Posterior cingulate gyrus (tissue), 11 donors: ENCODE measurements around the gene LBP.
"Not testable (repeated sequence)": the region's sequence is repeated elsewhere in the genome, so short reads cannot be mapped to it uniquely, and the experiment has no call there.

ENCODE experiments used
- DNase-seq, 10 donors: peaks; one replicate each; pipeline versions ENCODE4 v3.0.0 to v3.0.0-alpha.2; 2020 to 2021; ENCODE audit warnings: mixed read lengths in 3 of 10
- intact Hi-C: fragments of 100-400 bp; cut with DNase I; formaldehyde crosslinking; loops from one replicate; pipeline ENCODE4 v1.15.1; 2023

Gene LBP

GRCh38 chr20:38344107-38344701, 2.1 kb upstream of the LBP start:
- intact Hi-C loops: no loop called here
- DNase-seq: peak in 1 of 10 donors; percentile 23

DNA sequence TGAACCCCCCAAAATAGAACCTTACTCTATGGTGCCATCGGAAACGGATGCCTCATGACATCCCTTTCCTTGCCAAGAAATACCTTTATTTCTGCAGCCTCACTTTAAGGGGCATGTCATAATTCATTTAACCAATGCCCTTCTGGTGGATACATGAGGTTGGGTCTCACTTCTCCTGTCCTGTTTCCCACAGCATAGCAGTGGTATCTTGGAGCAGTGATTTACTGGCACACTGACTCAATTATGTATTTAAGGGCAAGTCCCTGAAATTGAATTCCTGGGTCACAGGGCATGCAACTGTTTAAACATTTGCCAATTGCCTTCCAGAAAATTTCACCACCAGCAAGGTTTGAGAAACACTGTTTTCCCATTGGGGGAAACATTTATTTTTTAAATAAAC, 639 bp upstream of the LBP start:
- intact Hi-C loops: no loop called here
- no peak for DNase-seq

DNA sequence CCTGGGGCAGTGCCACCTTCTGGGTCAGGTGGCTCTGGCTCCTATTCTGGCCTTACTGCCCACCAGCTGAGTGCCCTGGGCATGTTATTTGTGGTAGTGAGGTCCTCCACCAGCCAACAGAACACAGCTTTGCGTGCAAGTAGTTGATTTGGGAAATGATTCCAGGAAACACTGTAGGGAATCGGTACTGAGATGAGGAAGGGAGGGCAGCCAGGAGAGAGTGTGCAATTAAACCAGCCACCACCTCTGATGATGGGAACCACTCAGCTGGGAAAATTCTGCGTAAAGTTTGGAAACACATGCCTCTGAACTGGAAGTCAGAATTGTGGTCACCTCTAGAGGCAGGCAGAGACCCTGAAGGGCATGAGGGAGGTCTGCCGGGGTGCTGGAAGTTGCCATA, 459 bp downstream of the LBP start:
- intact Hi-C loops: no loop called here
- peak in 1 of 10 donors; percentile 24 for DNase-seq

DNA sequence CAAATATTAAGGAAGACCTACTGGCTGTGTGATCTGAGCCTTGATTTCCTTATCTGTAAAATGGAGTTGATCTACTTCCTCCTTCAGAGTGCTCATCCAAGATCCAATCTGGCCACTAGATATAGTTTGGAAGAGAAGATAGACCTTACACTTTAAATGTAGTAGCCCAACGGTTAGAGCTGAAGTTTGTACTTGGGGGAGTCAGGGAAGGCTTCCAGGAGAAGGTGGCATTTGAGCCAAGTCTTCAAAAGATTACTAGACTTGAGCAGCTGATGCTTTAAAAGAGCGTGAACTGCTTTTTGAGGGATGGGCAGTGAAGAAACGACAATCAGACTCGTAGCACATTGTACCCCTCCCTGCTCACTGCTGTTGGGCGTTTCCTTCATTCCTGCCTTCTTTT, 3.6 kb downstream of the LBP start:
- DNase-seq: no peak
- intact Hi-C loops: no loop called here

GRCh38 chr20:38350879-38351775, 4.8 kb downstream of the LBP start:
- intact Hi-C loops: no loop called here

GRCh38 chr20:38353316-38353715, 7.0 kb downstream of the LBP start:
- DNase-seq: no peak
- intact Hi-C loops: no loop called here

More at GRCh38 chr20:38350879-38351775, 4.8 kb downstream of the LBP start:
- no peak for DNase-seq

DNA sequence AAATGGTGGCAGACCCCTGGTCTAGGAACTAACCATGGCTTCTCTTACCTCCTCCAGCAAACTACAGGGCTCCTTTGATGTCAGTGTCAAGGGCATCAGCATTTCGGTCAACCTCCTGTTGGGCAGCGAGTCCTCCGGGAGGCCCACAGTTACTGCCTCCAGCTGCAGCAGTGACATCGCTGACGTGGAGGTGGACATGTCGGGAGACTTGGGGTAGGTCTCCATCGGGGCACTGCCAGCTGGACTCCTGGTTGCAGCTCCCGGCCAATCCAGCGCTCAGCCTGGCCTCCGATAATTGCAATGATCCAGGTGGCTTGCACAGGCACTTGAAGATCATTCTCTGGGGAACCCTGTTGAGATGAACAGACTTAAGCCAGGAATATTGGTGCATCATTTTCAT, 7.9 kb downstream of the LBP start:
- peak in 1 of 10 donors; percentile 64 for DNase-seq
- intact Hi-C loops: no loop called here

DNA sequence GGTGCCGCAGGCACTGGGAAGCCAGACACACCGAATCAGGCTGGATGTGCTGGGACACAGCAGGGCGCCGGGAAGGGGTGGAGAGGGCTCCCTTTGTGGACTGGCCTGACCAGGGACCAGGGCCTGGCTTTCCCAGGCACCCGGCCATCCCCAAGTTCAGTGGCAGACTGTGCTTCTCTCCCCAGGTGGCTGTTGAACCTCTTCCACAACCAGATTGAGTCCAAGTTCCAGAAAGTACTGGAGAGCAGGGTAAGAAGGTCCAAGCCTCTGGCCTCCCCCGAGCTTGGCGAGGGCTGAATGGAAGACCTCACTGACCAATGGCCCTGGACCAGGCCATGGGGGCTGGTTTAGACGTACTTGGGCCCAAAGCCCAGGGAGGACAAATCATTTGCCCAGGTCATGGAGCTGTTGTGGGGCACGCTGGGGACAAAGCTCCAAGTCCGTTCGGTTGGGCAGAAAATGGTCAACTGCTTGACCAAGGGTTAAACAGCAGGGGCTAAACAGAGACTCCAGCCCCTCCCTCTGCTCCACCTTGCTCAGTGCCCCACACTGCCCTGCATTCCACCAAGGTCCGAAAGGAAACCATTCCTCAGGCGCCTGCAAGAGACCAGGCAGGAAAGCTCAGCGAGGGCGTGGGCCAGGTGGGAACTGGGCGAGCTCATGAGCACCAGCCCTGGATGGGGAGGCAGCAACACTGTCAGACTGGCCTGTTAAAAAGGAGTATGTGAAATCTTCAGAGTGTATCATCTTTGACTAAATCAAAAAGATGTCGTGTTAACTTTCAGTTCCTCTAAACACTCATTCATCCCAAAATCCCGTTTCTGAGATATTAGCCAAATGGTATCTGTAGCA, 9.1 kb downstream of the LBP start:
- intact Hi-C loops: no loop called here
- peak in 7 of 10 donors; percentile 22 to 85 (median 34) for DNase-seq

DNA sequence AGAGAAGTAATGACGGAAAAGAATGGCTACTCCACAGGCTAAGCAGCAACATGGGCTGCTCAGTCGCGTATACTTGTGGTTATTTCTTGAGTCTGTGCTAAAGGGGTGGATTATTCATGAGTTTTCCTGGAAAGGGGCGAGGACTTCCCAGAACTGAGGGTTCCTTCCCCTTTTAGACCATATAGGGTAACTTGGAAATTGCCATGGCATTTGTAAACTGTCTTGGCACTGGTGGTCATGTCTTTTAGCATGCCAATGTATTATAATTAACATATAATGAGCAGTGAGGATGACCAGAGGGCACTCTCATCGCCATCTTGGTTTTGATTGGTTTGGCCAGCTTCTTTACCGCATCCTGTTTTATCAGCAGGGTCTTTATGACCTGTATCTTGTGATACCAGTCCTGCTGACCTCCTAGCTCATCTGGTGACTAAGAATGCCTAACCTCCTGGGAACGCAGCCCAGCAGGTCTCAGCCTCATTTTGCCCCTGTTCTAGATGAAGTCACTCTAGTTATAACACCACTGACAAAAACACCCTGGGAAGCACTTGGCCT, 11.4 kb downstream of the LBP start:
- intact Hi-C loops: no loop called here
- no peak for DNase-seq

DNA sequence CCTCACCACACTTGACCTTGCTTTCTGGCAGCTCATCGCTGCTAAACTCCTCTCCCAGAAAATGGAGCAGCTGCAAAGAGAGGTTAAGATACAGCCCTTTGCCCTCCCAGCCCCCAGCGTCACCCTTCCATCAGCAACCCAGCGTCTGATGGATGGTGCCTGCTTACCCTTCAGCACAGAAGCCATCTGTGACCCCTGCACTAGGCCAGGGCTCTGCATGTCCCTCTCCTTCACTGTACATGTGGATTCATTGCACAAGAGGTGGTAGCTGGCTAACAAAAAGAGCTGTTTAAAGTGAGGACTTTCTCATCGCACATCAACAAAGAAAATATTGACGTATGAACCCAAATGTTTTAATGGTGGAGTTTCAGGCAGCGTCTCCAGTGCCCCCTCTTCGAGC, 12.3 kb downstream of the LBP start:
- DNase-seq: no peak

GRCh38 chr20:38363004-38363747, 16.9 kb downstream of the LBP start:
- intact Hi-C loops: no loop called here
- no peak for DNase-seq

More for the DNA sequence above, 12.3 kb downstream of the LBP start:
- intact Hi-C loops: no loop called here

- intact Hi-C loops: no loop called here
- no peak for DNase-seq
Observed at GRCh38 chr20:38369389-38369788, 23.1 kb downstream of the LBP start.

GRCh38 chr20:38372806-38373205, 26.5 kb downstream of the LBP start:
- DNase-seq: no peak
- intact Hi-C loops: no loop called here

DNA sequence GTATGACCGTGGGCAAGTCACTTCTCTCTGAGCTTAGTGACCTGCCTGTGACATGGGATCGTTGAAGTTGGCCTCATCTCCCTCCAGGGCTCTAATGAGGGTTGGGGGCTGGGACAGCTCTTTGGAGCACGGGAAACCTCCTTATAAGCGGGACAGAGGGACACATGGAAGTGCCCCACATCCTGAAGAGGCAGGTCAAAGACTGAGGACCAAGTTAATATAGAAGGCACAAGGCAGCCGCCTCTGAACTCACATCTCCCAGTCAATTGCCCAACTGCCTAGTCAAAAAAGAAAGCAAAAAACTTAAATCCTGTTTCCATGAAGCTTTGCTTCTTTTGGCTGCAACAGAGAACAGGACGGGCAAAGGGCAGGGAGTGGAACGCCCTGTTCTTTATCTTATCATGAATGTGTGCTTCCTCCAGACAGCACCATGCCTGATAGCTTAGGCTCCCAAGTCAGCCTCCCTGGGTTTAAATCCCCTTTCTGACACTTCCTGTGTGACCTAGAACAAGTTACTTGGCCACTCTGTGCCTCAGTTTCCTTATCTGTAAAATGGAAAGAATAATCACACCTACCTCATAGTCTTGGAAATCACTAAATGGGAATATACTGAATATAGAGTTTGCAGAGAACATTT, 27.1 kb downstream of the LBP start:
- DNase-seq: no peak
- intact Hi-C loops: no loop called here

GRCh38 chr20:38373898-38374297, 27.6 kb downstream of the LBP start:
- no peak for DNase-seq
- intact Hi-C loops: no loop called here

DNA sequence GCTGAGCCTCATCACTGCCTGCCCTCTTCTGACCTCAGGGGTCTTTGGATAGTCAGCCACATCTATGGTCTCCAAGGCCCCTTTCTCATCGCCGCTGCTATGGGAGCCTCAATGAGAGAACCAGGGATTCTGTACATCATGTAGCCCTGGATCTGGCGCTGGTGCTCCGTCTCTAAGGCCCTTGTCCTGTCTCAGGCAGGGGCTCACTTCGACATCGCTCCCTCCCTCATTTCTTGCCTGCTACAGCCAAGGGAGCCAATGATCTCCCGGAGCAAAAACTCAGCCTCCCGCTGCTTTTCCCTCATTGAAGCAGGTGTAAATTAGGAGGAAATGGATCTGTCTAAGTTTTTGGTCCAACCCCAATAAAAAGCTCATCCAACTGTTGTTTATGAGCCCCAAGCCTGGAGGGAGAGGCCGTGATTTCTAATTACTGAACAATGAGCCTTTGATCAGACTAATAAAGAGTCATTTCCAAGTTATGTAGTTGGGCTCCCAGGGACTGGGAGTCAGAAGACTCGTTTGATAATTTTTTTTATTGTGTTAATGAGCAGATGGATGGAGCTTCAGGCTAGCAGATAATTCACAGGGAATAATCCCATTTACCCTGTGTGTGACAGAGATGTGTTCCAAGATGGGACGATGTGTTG, 30.9 kb downstream of the LBP start:
- DNase-seq: peak in 1 of 10 donors; percentile 11
- intact Hi-C loops: no loop called here

GRCh38 chr20:38377838-38378237, 31.6 kb downstream of the LBP start:
- DNase-seq, intact Hi-C loops: not testable (repeated sequence)

DNA sequence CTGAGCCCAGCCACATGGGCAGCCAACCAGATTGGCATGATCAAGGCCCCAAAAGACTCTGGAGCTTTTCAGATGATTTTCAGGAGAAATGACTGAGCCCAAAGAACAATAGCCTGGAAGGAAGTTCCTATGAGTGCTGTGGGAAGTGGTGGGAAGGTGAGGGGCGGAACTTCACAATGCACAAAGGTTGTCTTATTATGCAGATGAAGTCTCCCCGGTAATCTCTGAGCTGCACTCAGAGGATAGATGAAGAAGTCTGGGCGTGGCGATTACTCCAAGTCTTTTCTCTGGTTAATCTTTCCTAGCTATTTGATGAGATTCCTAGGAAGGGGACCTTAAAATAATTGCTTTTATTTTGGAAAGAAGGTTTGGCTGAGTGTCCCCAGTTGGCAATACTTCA, 36.9 kb downstream of the LBP start:
- intact Hi-C loops: no loop called here
- DNase-seq: no peak

DNA sequence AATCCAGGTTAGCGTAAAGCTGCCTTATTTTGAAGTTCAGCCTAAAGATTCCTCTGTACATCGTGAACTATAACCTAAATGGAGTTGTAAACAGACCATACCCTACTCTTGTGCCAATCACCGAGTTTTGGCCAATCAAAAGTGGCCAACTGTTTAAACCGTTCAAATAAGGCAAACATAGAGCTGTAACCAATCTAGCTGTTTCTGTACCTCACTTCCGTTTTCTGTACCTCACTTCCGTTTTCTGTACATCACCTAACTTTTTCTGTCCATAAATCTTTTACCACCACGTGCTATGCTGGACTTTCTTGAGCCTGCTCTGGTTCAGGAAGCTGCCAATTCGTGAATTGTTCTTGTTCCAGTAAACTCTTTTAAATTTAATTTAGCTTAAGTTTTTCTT, 39.7 kb downstream of the LBP start:
- intact Hi-C loops: loop anchor here (2.0 kb wide), 1 partner anchor 23 kb away; no protein-coding TSS in a partner anchor

More for the DNA sequence above, 39.7 kb downstream of the LBP start:
- no peak for DNase-seq
